Activated CD4-positive, alpha-beta memory T cell treated with anti-CD3 and anti-CD28 coated beads, Interleukin-2, amount 10 ng/mL, durations not matched to agents 7 days and 5 days (primary cell): ENCODE data around the gene ABHD17C. TPM values are rescaled to one million over a fixed set of nuclear protein-coding genes. Genes with fewer than 3 reads are reported as not detected.

Experiments
- CTCF ChIA-PET: fragments of 350-600 bp; sonication (Branson Sonifier 250); formaldehyde crosslinking; loops from one replicate; lab custom pipeline; 2021; ENCODE audit warnings: antibody characterized with exemption, inconsistent platforms; lab: Charles Lee
- POLR2A ChIA-PET: fragments of 350-600 bp; sonication (Branson Sonifier 250); formaldehyde crosslinking; loops from one replicate; lab custom pipeline; 2021; ENCODE audit warnings: antibody characterized with exemption; lab: Charles Lee
- DNase-seq: peaks from one replicate; pipeline ENCODE4 v3.0.0-alpha.2; 2020
- H3K27ac Mint-ChIP-seq: one replicate; pipeline ENCODE4 v1.8.0; 2021; ENCODE audit warnings: mild to moderate bottlenecking, mixed read lengths
- H3K27me3 Mint-ChIP-seq: one replicate; pipeline ENCODE4 v1.8.0; 2021; ENCODE audit warnings: mixed read lengths
- H3K36me3 Mint-ChIP-seq: one replicate; pipeline ENCODE4 v1.8.0; 2021; ENCODE audit warnings: low read depth, mixed read lengths
- H3K4me1 Mint-ChIP-seq: one replicate; pipeline ENCODE4 v1.8.0; 2021; ENCODE audit warnings: mixed read lengths
- H3K4me3 Mint-ChIP-seq: one replicate; pipeline ENCODE4 v1.8.0; 2021; ENCODE audit warnings: mild to moderate bottlenecking, mixed read lengths
- H3K9me3 Mint-ChIP-seq: one replicate; pipeline ENCODE4 v1.8.0; 2021; ENCODE audit warnings: mixed read lengths
- total RNA-seq, 2 experiments: library from RNA; stranded (reverse); gene quantifications; one replicate each; pipeline ENCODE4 v1.2.3, GENCODE V29; 2021

ABHD17C gene
- total RNA-seq, 2 experiments from 2014 or later = 3.8 to 4.0 TPM

DNA sequence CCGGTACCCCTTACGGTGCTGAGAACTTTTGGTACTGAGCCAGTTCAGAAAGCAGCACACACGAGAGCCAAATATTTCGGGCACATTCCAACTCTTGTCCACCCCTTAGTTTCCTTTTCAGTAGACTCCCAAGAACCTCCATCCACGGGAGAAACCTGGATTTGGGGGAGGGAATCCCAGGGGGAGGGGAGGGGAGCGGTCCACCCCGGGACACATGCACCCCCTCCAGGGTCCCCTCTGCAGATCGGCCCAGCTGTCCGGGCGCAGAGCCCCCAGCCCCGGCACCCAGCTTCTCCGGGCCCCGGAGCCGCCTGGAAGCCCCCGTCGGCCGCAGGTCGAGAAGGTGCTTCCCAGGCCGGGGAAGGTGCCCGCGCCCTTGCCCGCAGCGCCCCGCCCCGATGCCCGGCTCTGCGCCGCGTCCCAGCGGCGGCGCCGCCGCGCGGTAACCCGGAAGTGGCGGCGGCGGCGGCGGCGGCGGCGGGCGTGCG is 455 bp upstream of the ABHD17C start:
- H3K27ac Mint-ChIP-seq = peak overlapping the region; percentile 12
- peaks cover 20% of the 10 kb centered on the region for H3K4me1 Mint-ChIP-seq
- peaks cover 31% of the 10 kb centered on the region for H3K27me3 Mint-ChIP-seq
- peak overlapping the region; percentile 77 for H3K4me3 Mint-ChIP-seq
- POLR2A ChIA-PET = interaction anchor here (1.1 to 2.3 kb wide), 3 partner anchors 9 to 307 kb away, joined by 3 to 8 read pairs (median 3); partner anchors contain the start of gene TLNRD1
- H3K36me3 Mint-ChIP-seq = no peaks in the 10 kb centered on the region
- H3K9me3 Mint-ChIP-seq = no peaks in the 10 kb centered on the region
- CTCF ChIA-PET = interaction anchor here (1.2 to 2.5 kb wide), 1 partner anchor 81 kb away, joined by 8 read pairs; no protein-coding TSS in a partner anchor
- DNase-seq = peak; percentile 38

DNA sequence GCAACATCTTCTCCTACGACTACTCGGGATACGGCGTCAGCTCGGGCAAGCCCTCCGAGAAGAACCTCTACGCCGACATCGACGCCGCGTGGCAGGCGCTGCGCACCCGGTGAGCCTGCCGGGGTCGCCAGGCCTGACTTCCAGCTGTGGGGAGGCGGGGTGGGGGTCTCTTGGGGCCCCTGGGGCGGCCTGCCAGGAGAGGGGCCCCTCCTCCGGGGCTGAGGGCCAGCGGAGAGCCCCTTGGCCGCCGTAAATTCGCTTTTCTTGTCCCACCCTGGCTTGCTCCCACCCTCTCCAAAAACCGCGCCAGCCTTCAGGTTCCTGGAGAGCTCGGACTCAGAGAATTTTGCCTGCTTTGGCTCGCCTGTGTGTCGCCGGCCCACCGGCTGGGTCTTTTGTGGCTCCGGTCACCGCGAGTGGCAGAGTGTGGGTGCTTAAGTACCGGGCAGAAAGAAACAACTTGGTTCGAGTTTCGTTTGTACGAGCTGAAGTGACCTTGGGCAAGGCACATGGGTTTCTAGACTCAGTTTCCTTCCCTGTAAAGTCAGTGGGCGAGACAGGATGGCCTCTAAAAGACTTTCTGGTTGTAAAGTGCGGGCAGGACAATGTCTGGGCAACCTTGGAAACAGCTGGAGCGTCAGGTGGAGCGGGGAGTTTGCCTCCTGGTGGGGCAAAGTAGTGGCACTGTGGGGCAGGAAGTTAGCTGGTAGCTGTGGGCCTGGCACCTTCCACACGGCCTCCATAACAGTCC is 976 bp downstream of the ABHD17C start:
- H3K4me3 Mint-ChIP-seq = peak overlapping the region; percentile 86
- peaks cover 27% of the 10 kb centered on the region for H3K27me3 Mint-ChIP-seq
- CTCF ChIA-PET = interaction anchor here (1.0 to 2.5 kb wide), 4 partner anchors 30 to 273 kb away, joined by 3 to 8 read pairs (median 4); partner anchors contain the start of gene CEMIP
- peak overlapping the region; percentile 40 for H3K27ac Mint-ChIP-seq
- POLR2A ChIA-PET = interaction anchor here (1.0 to 2.3 kb wide), 2 partner anchors 12 to 305 kb away, joined by 3 to 8 read pairs; partner anchors contain the start of gene TLNRD1
- peaks cover 20% of the 10 kb centered on the region for H3K4me1 Mint-ChIP-seq
- H3K36me3 Mint-ChIP-seq = no peaks in the 10 kb centered on the region
- peak; percentile 36 for DNase-seq
- no peaks in the 10 kb centered on the region for H3K9me3 Mint-ChIP-seq

DNA sequence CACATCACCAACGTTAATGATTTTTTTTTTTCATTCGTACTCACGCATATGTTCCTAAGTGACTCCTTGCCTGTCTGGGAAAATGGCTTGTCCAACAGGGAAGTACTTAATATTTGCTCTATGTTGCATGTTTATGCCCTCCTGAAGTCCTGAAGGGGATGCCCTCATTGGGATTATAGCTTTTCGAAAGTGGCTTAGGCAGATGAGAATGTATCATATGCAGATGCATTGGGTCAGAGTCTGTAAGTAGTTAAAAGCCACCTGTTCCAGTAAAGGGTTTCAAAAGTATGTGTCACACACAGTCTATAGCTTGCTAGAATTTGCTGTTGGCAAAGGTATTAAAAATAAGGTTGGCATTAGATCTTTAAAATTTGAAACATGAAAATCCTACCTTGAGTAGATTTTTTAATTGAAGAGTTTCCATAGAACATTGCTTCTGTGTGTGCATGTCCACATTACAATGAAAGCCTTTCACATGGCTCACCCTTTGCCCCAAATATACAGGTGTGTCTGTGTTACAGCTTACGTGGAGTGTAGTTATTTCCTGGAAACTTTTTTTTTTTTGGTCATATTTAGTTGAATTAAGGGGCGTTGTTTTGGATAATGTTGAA is 2.1 kb downstream of the ABHD17C start:
- POLR2A ChIA-PET = interaction anchor here (2.3 kb wide), 1 partner anchor 304 kb away, joined by 8 read pairs; the partner anchor contains the start of gene TLNRD1
- CTCF ChIA-PET = interaction anchor here (1.0 to 2.5 kb wide), 3 partner anchors 32 to 272 kb away, joined by 3 to 8 read pairs (median 5); no protein-coding TSS in a partner anchor
- no peaks in the 10 kb centered on the region for H3K36me3 Mint-ChIP-seq
- H3K27ac Mint-ChIP-seq = no peak overlapping the region
- H3K27me3 Mint-ChIP-seq = peaks cover 22% of the 10 kb centered on the region
- no peak for DNase-seq
- no peaks in the 10 kb centered on the region for H3K9me3 Mint-ChIP-seq
- peak overlapping the region; percentile 86 for H3K4me3 Mint-ChIP-seq
- H3K4me1 Mint-ChIP-seq = peaks cover 20% of the 10 kb centered on the region

DNA sequence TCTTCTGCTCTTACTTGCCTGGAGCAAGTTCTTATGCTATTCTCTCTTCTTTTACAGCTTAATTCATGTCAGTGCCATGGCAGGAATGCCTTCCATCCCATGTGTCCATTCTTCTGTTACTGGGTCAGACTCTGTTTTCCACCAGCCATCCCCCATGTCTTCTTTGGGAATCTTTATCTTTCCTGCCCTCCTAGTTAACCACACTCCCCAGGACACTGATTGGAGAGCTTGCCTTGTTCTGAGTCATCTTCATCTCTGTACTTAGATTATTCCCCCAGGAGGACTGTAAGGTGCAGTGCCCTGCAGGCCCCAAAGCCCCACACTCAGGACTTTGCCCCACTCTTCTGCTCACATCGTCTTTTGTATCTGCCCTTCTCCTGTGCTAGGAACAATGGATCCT is 3.6 kb downstream of the ABHD17C start:
- Mint-ChIP-seq H3K4me3 (no peak overlapping the region), H3K36me3 (no peaks in the 10 kb centered on the region), H3K27me3 (peaks cover 13% of the 10 kb centered on the region), H3K4me1 (peaks cover 20% of the 10 kb centered on the region), H3K9me3 (no peaks in the 10 kb centered on the region), H3K27ac (no peak overlapping the region)
- DNase-seq = no peak
- ChIA-PET CTCF (no interaction called here), POLR2A (no interaction called here)

DNA sequence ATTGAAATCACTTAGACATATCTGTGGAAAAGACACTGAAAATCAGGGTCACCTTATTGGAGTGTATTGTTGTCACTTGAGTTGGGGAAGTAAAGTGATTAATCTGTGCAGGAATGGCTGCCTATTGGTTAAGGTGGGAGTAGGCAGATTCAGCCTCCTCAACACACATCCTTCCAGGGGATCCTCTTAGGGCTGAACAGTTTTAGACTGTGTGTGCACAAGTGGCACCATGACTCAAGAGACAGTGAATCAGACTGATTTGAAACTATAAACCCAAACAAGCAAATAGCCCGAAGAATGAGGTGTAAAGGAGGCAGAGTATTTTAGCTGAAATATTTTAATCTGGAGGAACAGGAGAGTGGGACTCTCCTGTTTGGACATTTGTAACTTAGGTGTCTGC is 4.9 kb downstream of the ABHD17C start:
- no peak for DNase-seq
- Mint-ChIP-seq H3K9me3 (no peaks in the 10 kb centered on the region), H3K27me3 (peaks cover 4% of the 10 kb centered on the region), H3K27ac (no peak overlapping the region), H3K4me3 (no peak overlapping the region), H3K4me1 (peaks cover 18% of the 10 kb centered on the region), H3K36me3 (no peaks in the 10 kb centered on the region)
- CTCF ChIA-PET = no interaction called here
- POLR2A ChIA-PET = no interaction called here

DNA sequence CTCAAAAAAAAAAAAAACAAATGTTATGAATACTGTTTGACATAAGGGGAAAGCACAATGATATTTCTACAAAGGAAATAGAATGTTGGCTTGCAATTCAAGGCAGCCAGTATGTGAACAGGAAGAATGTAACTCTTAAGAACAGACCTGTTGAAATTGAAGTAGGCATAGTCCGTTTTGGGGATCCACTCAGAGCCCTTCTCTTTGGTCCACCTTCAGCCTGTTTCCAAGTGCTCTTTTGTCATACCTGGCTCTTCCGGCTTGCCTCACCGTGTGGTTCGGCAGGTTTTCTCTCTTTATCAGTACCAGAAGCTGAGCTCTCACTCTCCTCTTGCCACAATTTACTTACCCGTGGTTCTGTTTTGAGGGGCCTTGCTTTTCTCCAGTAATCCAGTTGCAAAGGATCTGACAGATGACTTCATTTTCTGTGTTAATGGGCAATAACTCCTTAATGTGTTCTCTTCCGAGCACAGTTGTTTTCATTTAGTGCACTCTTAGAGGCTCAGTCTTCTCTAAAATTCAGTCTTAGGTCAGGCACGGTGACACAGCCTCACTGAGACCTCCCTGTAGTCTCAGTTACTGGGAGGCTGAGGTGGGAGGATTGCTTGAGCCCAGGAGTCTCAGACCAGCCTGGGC is 6.7 kb downstream of the ABHD17C start:
- POLR2A ChIA-PET = no interaction called here
- Mint-ChIP-seq H3K36me3 (no peaks in the 10 kb centered on the region), H3K4me1 (peaks cover 8% of the 10 kb centered on the region), H3K4me3 (no peak overlapping the region), H3K27ac (no peak overlapping the region), H3K27me3 (peaks cover 3% of the 10 kb centered on the region), H3K9me3 (no peaks in the 10 kb centered on the region)
- CTCF ChIA-PET = no interaction called here
- no peak for DNase-seq

DNA sequence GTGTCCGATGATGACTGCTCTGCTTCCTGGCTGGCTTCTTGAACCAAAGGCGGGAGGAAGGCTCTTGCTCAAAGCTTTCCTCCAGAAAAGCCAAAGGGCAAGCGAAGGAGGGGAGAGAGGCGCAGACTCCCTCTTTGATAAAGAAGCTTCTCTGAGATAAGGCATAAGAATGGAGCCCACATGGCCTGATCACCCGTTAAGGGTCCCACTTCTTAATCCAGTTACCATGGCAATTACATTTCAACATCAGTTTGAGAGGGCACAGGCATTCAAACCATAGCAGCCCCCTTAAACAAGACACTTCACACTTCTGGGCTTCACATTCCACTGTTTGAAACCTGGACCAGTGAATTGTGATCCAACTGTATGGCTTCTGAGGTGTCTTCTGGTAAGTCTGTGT is 8.0 kb downstream of the ABHD17C start:
- ChIA-PET CTCF (no interaction called here), POLR2A (interaction anchor here (0.6 kb wide), 1 partner anchor 1392 kb away, joined by 3 read pairs; the partner anchor contains the start of gene TMED3)
- no peak for DNase-seq
- H3K27me3 Mint-ChIP-seq = no peaks in the 10 kb centered on the region
- H3K27ac Mint-ChIP-seq = no peak overlapping the region
- no peak overlapping the region for H3K4me3 Mint-ChIP-seq
- H3K9me3 Mint-ChIP-seq = no peaks in the 10 kb centered on the region
- no peaks in the 10 kb centered on the region for H3K36me3 Mint-ChIP-seq
- H3K4me1 Mint-ChIP-seq = peaks cover 2% of the 10 kb centered on the region

DNA sequence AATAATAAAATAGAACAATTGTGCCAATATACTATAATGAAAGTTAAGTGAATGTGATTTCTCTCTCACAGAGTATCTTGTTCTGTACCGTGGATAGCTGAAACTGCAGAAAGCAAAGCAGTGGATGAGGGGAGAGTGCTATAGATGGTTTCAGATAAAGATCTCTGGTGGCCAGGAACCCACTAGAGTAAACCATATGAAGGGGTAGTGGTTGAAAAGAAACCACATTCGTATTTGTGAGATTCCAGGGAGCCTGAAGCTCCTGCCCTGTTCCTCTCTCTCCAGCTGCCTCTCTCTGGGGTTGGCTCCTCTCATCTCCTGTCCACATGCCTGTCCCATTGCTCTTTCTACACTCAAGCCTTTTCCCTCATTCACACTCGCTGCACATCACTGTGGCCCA is 8.9 kb downstream of the ABHD17C start:
- no peak overlapping the region for H3K4me3 Mint-ChIP-seq
- DNase-seq = no peak
- ChIA-PET POLR2A (no interaction called here), CTCF (no interaction called here)
- peaks cover 2% of the 10 kb centered on the region for H3K4me1 Mint-ChIP-seq
- no peaks in the 10 kb centered on the region for H3K36me3 Mint-ChIP-seq
- H3K27ac Mint-ChIP-seq = no peak overlapping the region
- H3K27me3 Mint-ChIP-seq = no peaks in the 10 kb centered on the region
- H3K9me3 Mint-ChIP-seq = no peaks in the 10 kb centered on the region

DNA sequence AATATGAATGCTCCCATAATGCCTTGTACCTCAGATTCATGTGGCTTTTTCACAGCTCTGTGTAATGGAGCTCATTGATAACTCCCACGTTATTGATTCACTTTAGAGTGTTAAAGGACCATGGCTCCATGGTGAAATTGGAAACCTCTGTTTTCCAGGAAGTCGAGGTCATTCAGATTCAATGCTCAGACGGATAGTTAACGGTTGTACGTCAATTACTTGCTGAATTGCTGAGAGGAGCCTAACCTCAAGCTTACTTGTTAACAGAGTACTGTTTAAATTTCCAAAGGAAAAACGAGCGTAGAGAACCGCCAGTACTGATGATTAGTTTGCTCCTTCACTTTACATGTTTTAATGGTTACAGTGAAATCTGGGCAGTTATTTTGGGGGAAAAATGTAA is 11.1 kb downstream of the ABHD17C start:
- ChIA-PET CTCF (interaction anchor here (1.2 kb wide), 1 partner anchor 70 kb away, joined by 4 read pairs; no protein-coding TSS in a partner anchor), POLR2A (no interaction called here)
- H3K4me1 Mint-ChIP-seq = peaks cover 14% of the 10 kb centered on the region

DNA sequence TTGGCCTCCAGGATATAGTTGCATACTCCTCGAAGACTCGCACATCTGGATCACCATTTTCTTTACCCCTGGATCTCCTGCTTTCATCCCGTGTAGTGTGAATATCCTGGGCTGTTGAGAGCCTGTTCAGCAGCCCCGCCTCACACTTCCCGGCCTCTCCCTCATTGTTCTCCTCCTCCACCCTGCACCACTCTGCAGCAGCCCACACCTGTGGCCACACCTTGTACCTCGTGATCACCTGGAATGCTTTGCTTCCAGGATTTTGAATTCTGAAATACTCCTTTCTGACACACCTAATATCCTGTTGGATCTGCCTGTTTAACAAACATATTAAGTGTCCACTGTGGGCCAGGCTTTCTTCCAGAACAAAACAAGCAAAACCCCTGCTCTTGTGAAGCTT is 14.4 kb downstream of the ABHD17C start:
- no peak for DNase-seq
- H3K27me3 Mint-ChIP-seq = no peaks in the 10 kb centered on the region
- H3K4me3 Mint-ChIP-seq = no peak overlapping the region
- peaks cover 26% of the 10 kb centered on the region for H3K4me1 Mint-ChIP-seq
- ChIA-PET CTCF (no interaction called here), POLR2A (no interaction called here)
- no peaks in the 10 kb centered on the region for H3K9me3 Mint-ChIP-seq
- H3K36me3 Mint-ChIP-seq = no peaks in the 10 kb centered on the region
- H3K27ac Mint-ChIP-seq = no peak overlapping the region

More for the DNA sequence above, 11.1 kb downstream of the ABHD17C start:
- Mint-ChIP-seq H3K27ac (no peak overlapping the region), H3K4me3 (no peak overlapping the region), H3K9me3 (no peaks in the 10 kb centered on the region), H3K27me3 (no peaks in the 10 kb centered on the region), H3K36me3 (no peaks in the 10 kb centered on the region)
- no peak for DNase-seq

DNA sequence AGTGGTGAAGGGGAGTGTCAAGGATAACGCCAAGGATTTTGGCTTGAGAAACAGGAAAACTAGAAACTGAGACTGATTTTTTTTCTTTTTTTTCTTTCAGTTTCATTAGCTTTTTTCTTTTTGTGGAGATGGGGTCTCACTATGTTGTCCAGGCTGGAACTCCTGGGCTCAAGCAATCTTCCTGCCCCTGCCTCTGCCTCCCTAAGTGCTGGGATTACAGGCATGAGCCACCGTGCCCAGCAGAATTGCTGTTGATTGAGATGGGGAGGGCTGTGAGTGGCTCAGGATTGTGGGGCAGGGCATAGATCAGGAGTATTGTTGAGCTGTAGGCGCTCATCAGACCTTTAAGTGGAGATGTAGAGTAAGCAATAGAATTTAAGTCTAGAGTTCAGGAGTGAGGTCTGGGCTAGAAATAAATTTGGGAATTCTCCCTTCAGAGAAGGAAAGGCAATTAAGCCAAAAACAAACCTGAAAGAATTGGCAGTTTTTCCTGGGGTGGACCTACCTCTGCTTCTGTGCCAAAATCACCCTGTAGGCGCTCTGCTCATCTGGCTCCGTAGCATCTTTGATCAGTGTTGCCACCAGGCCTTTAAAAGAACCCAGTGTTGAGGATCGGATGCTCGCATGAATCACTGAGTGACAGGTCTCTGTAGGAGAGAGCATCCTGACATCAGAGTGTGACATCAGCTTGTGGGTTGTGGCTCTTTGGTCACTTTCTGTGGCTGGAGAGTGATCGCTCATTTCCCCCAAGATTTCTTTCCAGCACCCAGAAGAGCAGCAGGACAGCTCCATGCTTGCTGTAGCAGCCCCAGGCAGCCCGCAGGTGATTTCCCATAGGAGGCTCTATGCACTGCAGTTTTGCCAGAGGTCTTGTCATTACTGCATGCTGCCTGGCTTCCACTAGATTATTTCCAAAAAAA is 15.8 kb downstream of the ABHD17C start:
- no peak overlapping the region for H3K27ac Mint-ChIP-seq
- H3K4me1 Mint-ChIP-seq = peaks cover 26% of the 10 kb centered on the region
- no peaks in the 10 kb centered on the region for H3K9me3 Mint-ChIP-seq
- DNase-seq = peak; percentile 62
- H3K4me3 Mint-ChIP-seq = no peak overlapping the region
- no peaks in the 10 kb centered on the region for H3K27me3 Mint-ChIP-seq
- ChIA-PET POLR2A (no interaction called here), CTCF (interaction anchor here (0.9 kb wide), 1 partner anchor 66 kb away, joined by 3 read pairs; no protein-coding TSS in a partner anchor)
- H3K36me3 Mint-ChIP-seq = no peaks in the 10 kb centered on the region

DNA sequence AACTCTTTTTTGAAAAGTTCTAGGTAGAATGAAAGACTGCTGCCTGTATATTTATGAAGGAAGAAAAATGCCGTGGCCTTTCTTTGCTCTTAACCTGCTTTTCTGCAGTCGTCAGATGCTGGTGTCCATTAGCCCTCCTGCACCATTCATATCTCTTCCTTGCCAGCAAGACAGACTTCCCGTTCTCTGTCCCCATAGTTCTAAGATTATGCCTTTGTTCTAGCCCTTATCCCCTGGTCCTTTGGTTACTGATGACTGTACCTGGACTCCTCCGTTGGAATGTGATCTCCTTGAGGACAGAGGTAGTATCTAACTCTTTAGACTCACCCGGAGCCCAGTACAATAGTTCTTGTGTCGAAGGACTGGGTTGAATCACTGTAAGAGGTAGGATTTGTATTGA is 16.8 kb downstream of the ABHD17C start:
- Mint-ChIP-seq H3K36me3 (no peaks in the 10 kb centered on the region), H3K4me3 (no peak overlapping the region), H3K27me3 (no peaks in the 10 kb centered on the region), H3K9me3 (no peaks in the 10 kb centered on the region), H3K4me1 (peaks cover 26% of the 10 kb centered on the region), H3K27ac (no peak overlapping the region)
- CTCF ChIA-PET = no interaction called here
- POLR2A ChIA-PET = no interaction called here
- no peak for DNase-seq
